Motor neuron (in vitro differentiated cells): ENCODE results near the gene CEBPZ. TPM values are rescaled to one million over a fixed set of nuclear protein-coding genes. Genes with fewer than 3 reads are reported as not detected.
A peak's percentile ranks its signal among the peaks of the same experiment; 100 is the strongest.

Experiments used
- ATAC-seq, 8 experiments: fragments of 200-7000 bp; cut with Tn5 transposase; replicated peaks in 6 of 8; 2 replicates each; pipeline ENCODE4 v1.8.0; 2021; ENCODE audit warnings: mild to moderate bottlenecking in 8 of 8, moderate library complexity in 8 of 8
- H3K27ac ChIP-seq, 2 donors: fragments of 250-450 bp; sonication (Bioruptor Pico); 2 replicates each; pipeline ENCODE4 v1.9.0; 2021; ENCODE audit warnings: antibody characterized with exemption in 2 of 2, mild to moderate bottlenecking in 2 of 2, moderate library complexity in 1 of 2
- H3K4me1 ChIP-seq, 2 donors: fragments of 250-450 bp; sonication (Bioruptor Pico); replicated peaks in 1 of 2; 2 replicates each; pipeline ENCODE4 v1.6.1; 2021; ENCODE audit warnings: antibody characterized with exemption in 2 of 2, mild to moderate bottlenecking in 2 of 2, moderate library complexity in 1 of 2
- H3K4me3 ChIP-seq, 5 donors: fragments of 250-450 bp; sonication (Bioruptor Pico); 2 replicates each; pipeline ENCODE4 v1.9.0; 2021; ENCODE audit warnings: antibody characterized with exemption in 5 of 5, mild to moderate bottlenecking in 5 of 5, moderate library complexity in 4 of 5
- WGBS, 10 experiments: fragments of 450-650 bp; shearing (Covaris generic); methylation state at CpG; one replicate each; pipeline ENCODE4 v1.0.0; 2022; 5-methylcytosine and 5-hydroxymethylcytosine counted together
- in situ Hi-C, 9 experiments: fragments of 400-800 bp; cut with MboI; loops; one replicate each; pipeline ENCODE4 v1.15.0; 2021; ENCODE audit warnings: low sequenced_read_pairs in 9 of 9, low pct_unique_long_range_greater_than_20kb in 2 of 9; ENCODE audit not compliant: unreplicated experiment in 9 of 9
- total RNA-seq, 8 experiments: library from RNA; unstranded; fragments of 300-600 nt; gene quantifications; 2 replicates each; pipeline versions ENCODE4 v1.2.3 to v1.2.4, GENCODE V29; 2022

The CEBPZ gene
- total RNA-seq, 8 experiments from 2014 or later: 48.9 to 86.0 (median 57.9) TPM

- in situ Hi-C loops: no loop called here
These were observed 75.1 kb downstream of the CEBPZ start for GRCh38 chr2:37156071-37156856.

GRCh38 chr2:37154785-37155184 lies 76.6 kb downstream of the CEBPZ start:
- 89 to 100% (median 95%) methylated on average over 1 to 4 of the region's 4 CpGs for WGBS, 10 experiments
- peaks cover 6 to 14% of the 10 kb centered on the region in 2 donors for H3K4me1 ChIP-seq
- H3K27ac ChIP-seq: no peak overlapping the region
- H3K4me3 ChIP-seq: no peak overlapping the region
- in situ Hi-C loops: no loop called here
- ATAC-seq: no peak

More at GRCh38 chr2:37156071-37156856, 75.1 kb downstream of the CEBPZ start:
- H3K4me1 ChIP-seq: peaks cover 6 to 14% of the 10 kb centered on the region in 2 donors
- H3K4me3 ChIP-seq: peak overlapping the region; percentile 60 to 65 (median 62)
- 0 to 25% (median 7%) methylated on average over 1 to 7 of the region's 27 CpGs; no CpG with 5 or more reads in 4 of the 10 experiments for WGBS, 10 experiments
- peak; percentile 63 to 80 (median 76) for ATAC-seq
- peak overlapping the region in 1 of 2 donors; percentile 61 for H3K27ac ChIP-seq

GRCh38 chr2:37153224-37153623 lies 78.2 kb downstream of the CEBPZ start:
- Histone ChIP-seq H3K4me1 (peaks cover 6 to 14% of the 10 kb centered on the region in 2 donors), H3K4me3 (no peak overlapping the region), H3K27ac (no peak overlapping the region)
- WGBS, 10 experiments: 64 to 100% (median 90%) methylated on average over 1 to 5 of the region's 5 CpGs; no CpG with 5 or more reads in 2 of the 10 experiments
- in situ Hi-C loops: no loop called here
- ATAC-seq: no peak

Other genes with a start within 250 kb of the CEBPZ start
- 10 to 100 TPM; 15.6 to 34.6 (median 25.3) TPM for gene HEATR5B, start 147.2 kb downstream of the CEBPZ start, total RNA-seq
- 10 to 100 TPM in 6 of 8 experiments, 1 to 10 TPM in 2; 7.9 to 15.0 (median 11.8) TPM for gene GPATCH11, start 147.1 kb downstream of the CEBPZ start, total RNA-seq
- 10 to 100 TPM in 5 of 8 experiments, 1 to 10 TPM in 3; 7.1 to 38.2 (median 20.0) TPM for gene EIF2AK2, start 74.6 kb downstream of the CEBPZ start, total RNA-seq
- gene SULT6B1, start 42.9 kb downstream of the CEBPZ start, total RNA-seq: not detected
- 10 to 100 TPM; 33.5 to 44.3 (median 37.0) TPM for gene CEBPZOS, start 35.1 kb downstream of the CEBPZ start, total RNA-seq
- gene NDUFAF7, start 62 bp upstream of the CEBPZ start, total RNA-seq: 10 to 100 TPM; 16.9 to 36.6 (median 22.6) TPM
- gene PRKD3, start 93.2 kb upstream of the CEBPZ start, total RNA-seq: 10 to 100 TPM in 7 of 8 experiments, 1 to 10 TPM in 1; 8.1 to 42.3 (median 22.9) TPM
- 10 to 100 TPM in 1 of 8 experiments, 1 to 10 TPM in 3, under 1 TPM in 4; 0.42 to 35.4 (median 1.3) TPM for gene QPCT, start 113.0 kb upstream of the CEBPZ start, total RNA-seq